IPS-NIHi11 (cell line): Measurements from ENCODE around the gene ADAM11.

Source experiments
- DNase-seq: peaks from one replicate; pipeline ENCODE4 v3.0.0; 2012; ENCODE audit warnings: mixed read lengths, low spot score

The ADAM11 gene

GRCh38 chr17:44830359-44831288 lies 71.8 kb downstream of the ADAM11 start:
- DNase-seq: peak; percentile 31

GRCh38 chr17:44831371-44831770 lies 72.6 kb downstream of the ADAM11 start:
- DNase-seq: no peak
